CD4-positive, alpha-beta T cell treated with Interleukin-4 for 4 hours (primary cell): ENCODE measurements around the gene SYNGR1.

ENCODE experiments used
- DNase-seq: peaks from one replicate; pipeline ENCODE4 v3.0.0-alpha.2; 2020

SYNGR1 gene

DNA sequence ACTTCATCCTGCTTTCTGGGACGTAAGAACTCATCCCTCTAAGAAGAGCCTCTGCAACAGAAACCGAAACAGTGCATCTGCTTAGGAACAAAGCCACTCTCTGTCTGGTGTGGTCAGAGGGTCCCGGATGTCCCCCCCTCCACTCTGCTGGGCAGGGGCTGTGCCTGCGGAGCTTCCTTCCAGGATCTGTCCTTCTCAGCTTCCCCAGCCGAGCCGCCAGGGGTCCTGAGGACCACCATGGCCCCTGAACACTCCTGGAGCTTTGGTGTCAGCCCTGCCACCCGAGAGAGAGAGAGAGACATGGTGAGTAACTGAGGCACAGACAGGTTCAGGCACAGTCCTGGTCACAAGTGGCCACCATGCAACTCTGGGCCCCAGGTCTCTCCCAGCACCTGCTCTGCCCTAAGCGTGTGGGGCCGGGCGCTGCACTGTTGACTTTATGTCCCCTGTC, 82.6 kb downstream of the SYNGR1 start:
- no peak for DNase-seq

DNA sequence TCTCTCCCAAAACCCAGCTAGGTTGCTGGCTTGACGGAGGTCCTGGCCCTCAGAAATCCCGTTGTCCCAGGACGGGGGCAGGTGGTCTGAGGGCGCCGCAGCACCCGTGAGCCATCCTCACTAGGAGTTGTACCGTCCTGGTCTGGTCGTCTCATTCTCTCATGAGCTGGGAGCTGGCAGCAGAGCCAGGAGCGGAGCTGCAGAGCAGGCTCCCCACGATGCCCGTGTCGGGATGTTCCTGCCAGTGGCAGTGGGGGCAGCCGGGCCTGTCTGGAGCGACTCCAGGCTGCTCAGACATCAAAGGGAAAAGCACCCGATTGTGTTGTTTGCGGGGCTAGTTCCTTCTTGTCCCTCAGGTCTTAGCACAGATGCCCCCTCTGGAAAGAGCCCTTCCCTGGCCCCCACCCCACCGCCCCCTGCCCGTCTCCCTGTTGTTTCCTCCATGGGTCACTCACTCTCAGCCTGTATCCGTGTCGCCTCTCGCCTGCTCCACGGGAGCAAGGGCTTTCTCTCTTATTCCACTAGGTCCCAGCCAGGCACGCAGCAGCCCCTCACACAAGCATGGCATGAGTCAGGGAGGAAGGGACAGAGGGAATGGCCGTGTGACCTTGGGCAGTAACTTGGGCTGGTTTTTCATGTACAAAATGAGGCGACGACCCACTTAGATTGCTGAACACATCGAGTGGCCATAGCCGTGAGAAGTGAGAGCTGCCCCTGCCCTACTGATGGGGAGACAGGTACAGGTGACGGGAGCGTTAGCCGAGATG, 83.9 kb downstream of the SYNGR1 start:
- DNase-seq, result no peak

GRCh38 chr22:39434243-39434653, 84.5 kb downstream of the SYNGR1 start:
- no peak for DNase-seq

DNA sequence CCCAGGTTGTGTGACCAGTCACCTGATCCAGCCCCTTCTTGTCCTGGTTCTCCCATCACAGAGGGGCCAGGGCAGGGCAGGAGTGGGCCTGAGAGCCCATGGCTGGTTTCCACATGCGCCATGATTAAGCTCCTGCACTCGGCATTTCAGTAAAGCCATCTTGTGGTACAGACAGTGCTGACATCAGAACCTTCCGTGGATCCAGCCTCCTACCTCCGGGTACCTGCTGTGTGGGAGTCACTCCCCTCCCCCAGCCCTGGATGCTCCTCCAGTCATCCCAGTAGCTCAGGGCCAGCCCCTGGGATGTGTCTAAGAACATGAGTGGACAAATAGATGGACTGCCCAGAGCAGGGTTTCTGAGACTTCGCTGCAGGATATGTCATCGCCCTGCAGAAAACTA, 84.9 kb downstream of the SYNGR1 start:
- DNase-seq, result no peak
